Measurements from ENCODE around the gene SHOC1. TPM values are rescaled to one million over a fixed set of nuclear protein-coding genes. Genes with fewer than 3 reads are reported as not detected.

Gene SHOC1
- total RNA-seq, 1 experiment from 2014 or later, result 1.1 TPM

DNA sequence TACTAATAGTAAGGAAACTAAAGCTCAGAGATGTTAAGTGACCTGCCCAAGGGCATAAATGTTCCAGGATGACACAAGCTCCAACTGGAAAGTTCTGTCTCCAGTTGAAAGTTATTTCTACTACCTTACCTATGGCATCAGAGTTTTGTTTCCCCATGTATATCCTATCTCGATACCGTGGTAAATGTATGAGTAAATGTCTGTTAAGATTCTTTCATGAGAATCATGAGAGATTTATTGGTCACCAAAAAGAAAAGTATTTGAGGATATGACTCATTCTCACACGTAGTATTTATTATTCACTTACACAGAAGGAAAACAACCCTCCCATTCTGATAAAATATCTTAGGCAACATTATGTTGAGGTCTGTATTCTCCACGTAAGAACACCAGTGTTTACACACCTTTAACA is 11.1 kb upstream of the SHOC1 start:
- Histone ChIP-seq H3K4me3 (replicated peaks in 1 of 2; ENCODE audit: low read depth in 1 of 2, low read length in 2 of 2) (no peak overlapping the region), H3K36me3 (ENCODE audit: control insufficient read depth in 1 of 2, insufficient read depth in 2 of 2, low read length in 2 of 2) (no peaks in the 10 kb centered on the region), H3K79me2 (ENCODE audit: insufficient read depth, low read length) (no peaks in the 10 kb centered on the region), H3K27me3 (ENCODE audit: insufficient read depth, low read length) (no peaks in the 10 kb centered on the region), H3K4me2 (ENCODE audit: low read length) (peak overlapping the region; percentile 30), H3K4me1 (ENCODE audit: control insufficient read depth in 1 of 2, insufficient read depth in 2 of 2, low read length in 2 of 2) (peaks cover 0 to 17% of the 10 kb centered on the region in 2 experiments; a peak in 3 of 4 replicates), H3K9ac (ENCODE audit: low read length) (no peak overlapping the region), H2AFZ (ENCODE audit: low read depth, low read length, poor library complexity, severe bottlenecking) (no peak overlapping the region), H3K9me2 (ENCODE audit: insufficient read depth) (no peaks in the 10 kb centered on the region), H4K20me1 (ENCODE audit: insufficient read depth) (no peaks in the 10 kb centered on the region), H3K9me3 (ENCODE audit: control insufficient read depth in 1 of 2, insufficient read depth in 1 of 2, low read depth in 1 of 2, low read length in 2 of 2) (no peaks in the 10 kb centered on the region), H3K27ac (ENCODE audit: low read depth, low read length) (no peak overlapping the region)
- BruUV-seq (replicated peaks), result no TSS peak
- POLR2A ChIA-PET, result no interaction called here
- RAD21 ChIA-PET (ENCODE audit: low non-redundant PET in 1 of 2, low total read pairs in 2 of 2, uncharacterized antibody in 2 of 2, unreplicated experiment in 2 of 2), result no interaction called here
- DNase-seq (ENCODE audit: low read depth, low spot score), result peak; percentile 10
- intact Hi-C loops (cut with micrococcal nuclease), result no loop called here
- TF ChIP-seq CEBPB (IDR thresholded peaks at IDR 0.05; ENCODE audit: low read depth), result peak; percentile 30; the same call in 1 of the 2 replicates
- TF ChIP-seq CBX3 (IDR thresholded peaks at IDR 0.05; ENCODE audit: low read depth), result 0 out of 2 replicates have a peak, but pooled peaks have one; percentile 16
- peak; percentile 56; the same call in 1 of the 2 replicates for TF ChIP-seq FOSL1 (IDR thresholded peaks at IDR 0.05; ENCODE audit: low read depth)
- TF ChIP-seq ZFX (IDR thresholded peaks at IDR 0.05), result no peak
- TF ChIP-seq ELF1 (IDR thresholded peaks at IDR 0.05; ENCODE audit: borderline replicate concordance, low read depth), result no peak
- no peak for TF ChIP-seq POLR2A (IDR thresholded peaks at IDR 0.05; ENCODE audit: borderline replicate concordance, extremely low read depth, insufficient read depth, insufficient read length)
- TF ChIP-seq JUND (IDR thresholded peaks at IDR 0.05), result peak; percentile 46
- peak; percentile 24; the same call in 1 of the 2 replicates for TF ChIP-seq SP1 (IDR thresholded peaks at IDR 0.05; ENCODE audit: low read depth)
- ATAC-seq, result no peak
- CTCF ChIA-PET, result no interaction called here

DNA sequence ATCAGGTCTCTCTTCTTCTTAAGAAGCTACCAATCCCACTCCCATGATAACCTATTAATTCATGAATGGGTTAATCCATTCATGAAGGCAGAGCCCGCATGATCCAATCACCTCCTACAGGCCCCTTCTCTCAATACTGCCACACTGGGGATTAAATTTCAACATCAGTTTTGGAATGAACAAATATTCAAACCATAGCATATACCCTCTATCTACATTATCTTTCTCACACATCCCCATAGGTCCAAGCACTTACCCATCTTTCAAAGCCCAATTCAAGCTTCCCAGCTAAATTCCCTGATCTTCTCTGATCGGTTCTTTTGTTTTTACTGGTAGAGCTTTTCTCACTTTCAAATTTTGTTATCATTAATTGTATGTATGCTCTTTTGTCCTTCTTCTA is 10.5 kb upstream of the SHOC1 start:
- Histone ChIP-seq H3K4me3 (replicated peaks in 1 of 2; ENCODE audit: low read depth in 1 of 2, low read length in 2 of 2) (no peak overlapping the region), H3K9ac (ENCODE audit: low read length) (no peak overlapping the region), H3K9me3 (ENCODE audit: control insufficient read depth in 1 of 2, insufficient read depth in 1 of 2, low read depth in 1 of 2, low read length in 2 of 2) (no peaks in the 10 kb centered on the region), H2AFZ (ENCODE audit: low read depth, low read length, poor library complexity, severe bottlenecking) (no peak overlapping the region), H3K27ac (ENCODE audit: low read depth, low read length) (no peak overlapping the region), H3K4me1 (ENCODE audit: control insufficient read depth in 1 of 2, insufficient read depth in 2 of 2, low read length in 2 of 2) (peaks cover 0 to 17% of the 10 kb centered on the region in 2 experiments; a peak in 3 of 4 replicates), H3K9me2 (ENCODE audit: insufficient read depth) (no peaks in the 10 kb centered on the region), H3K27me3 (ENCODE audit: insufficient read depth, low read length) (no peaks in the 10 kb centered on the region), H3K79me2 (ENCODE audit: insufficient read depth, low read length) (no peaks in the 10 kb centered on the region), H3K4me2 (ENCODE audit: low read length) (no peak overlapping the region), H4K20me1 (ENCODE audit: insufficient read depth) (no peaks in the 10 kb centered on the region), H3K36me3 (ENCODE audit: control insufficient read depth in 1 of 2, insufficient read depth in 2 of 2, low read length in 2 of 2) (no peaks in the 10 kb centered on the region)
- no TSS peak for BruUV-seq (replicated peaks)
- no peak for ATAC-seq
- ChIA-PET POLR2A (no interaction called here), CTCF (no interaction called here), RAD21 (ENCODE audit: low non-redundant PET in 1 of 2, low total read pairs in 2 of 2, uncharacterized antibody in 2 of 2, unreplicated experiment in 2 of 2) (no interaction called here)
- intact Hi-C loops (cut with micrococcal nuclease), result no loop called here
- no peak for DNase-seq (ENCODE audit: low read depth, low spot score)
- TF ChIP-seq, protein P1, sequence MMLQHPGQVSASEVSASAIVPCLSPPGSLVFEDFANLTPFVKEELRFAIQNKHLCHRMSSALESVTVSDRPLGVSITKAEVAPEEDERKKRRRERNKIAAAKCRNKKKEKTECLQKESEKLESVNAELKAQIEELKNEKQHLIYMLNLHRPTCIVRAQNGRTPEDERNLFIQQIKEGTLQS (IDR thresholded peaks at IDR 0.05), result no peak
- TF ChIP-seq, protein P2, sequence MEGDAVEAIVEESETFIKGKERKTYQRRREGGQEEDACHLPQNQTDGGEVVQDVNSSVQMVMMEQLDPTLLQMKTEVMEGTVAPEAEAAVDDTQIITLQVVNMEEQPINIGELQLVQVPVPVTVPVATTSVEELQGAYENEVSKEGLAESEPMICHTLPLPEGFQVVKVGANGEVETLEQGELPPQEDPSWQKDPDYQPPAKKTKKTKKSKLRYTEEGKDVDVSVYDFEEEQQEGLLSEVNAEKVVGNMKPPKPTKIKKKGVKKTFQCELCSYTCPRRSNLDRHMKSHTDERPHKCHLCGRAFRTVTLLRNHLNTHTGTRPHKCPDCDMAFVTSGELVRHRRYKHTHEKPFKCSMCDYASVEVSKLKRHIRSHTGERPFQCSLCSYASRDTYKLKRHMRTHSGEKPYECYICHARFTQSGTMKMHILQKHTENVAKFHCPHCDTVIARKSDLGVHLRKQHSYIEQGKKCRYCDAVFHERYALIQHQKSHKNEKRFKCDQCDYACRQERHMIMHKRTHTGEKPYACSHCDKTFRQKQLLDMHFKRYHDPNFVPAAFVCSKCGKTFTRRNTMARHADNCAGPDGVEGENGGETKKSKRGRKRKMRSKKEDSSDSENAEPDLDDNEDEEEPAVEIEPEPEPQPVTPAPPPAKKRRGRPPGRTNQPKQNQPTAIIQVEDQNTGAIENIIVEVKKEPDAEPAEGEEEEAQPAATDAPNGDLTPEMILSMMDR (IDR thresholded peaks at IDR 0.05 in 2 of 3, conservative IDR thresholded peaks at IDR 0.05 in 1 of 3; ENCODE audit: borderline replicate concordance in 1 of 3, insufficient read depth in 1 of 3, low read depth in 2 of 3, low read length in 2 of 3), result no peak
- TF ChIP-seq EGR1 (IDR thresholded peaks at IDR 0.05; ENCODE audit: low read depth), result no peak
- no peak for TF ChIP-seq YY1 (IDR thresholded peaks at IDR 0.05; ENCODE audit: extremely low read depth, insufficient replicate concordance, low read depth, low read length)
- no peak for TF ChIP-seq CEBPB (IDR thresholded peaks at IDR 0.05; ENCODE audit: low read depth)
- TF ChIP-seq POLR2A (IDR thresholded peaks at IDR 0.05; ENCODE audit: borderline replicate concordance, extremely low read depth, insufficient read depth, insufficient read length), result no peak
- no peak for TF ChIP-seq ZNF274 (IDR thresholded peaks at IDR 0.05; ENCODE audit: low read depth, low read length)
- no peak for TF ChIP-seq RAD21 (IDR thresholded peaks at IDR 0.05; ENCODE audit: low read depth)
- TF ChIP-seq EZH2phosphoT487 (IDR thresholded peaks at IDR 0.05; ENCODE audit: borderline replicate concordance), result no peak
- TF ChIP-seq JUND (IDR thresholded peaks at IDR 0.05), result no peak
- TF ChIP-seq, protein P3, sequence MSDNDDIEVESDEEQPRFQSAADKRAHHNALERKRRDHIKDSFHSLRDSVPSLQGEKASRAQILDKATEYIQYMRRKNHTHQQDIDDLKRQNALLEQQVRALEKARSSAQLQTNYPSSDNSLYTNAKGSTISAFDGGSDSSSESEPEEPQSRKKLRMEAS (IDR thresholded peaks at IDR 0.05), result no peak
- TF ChIP-seq, protein P4, sequence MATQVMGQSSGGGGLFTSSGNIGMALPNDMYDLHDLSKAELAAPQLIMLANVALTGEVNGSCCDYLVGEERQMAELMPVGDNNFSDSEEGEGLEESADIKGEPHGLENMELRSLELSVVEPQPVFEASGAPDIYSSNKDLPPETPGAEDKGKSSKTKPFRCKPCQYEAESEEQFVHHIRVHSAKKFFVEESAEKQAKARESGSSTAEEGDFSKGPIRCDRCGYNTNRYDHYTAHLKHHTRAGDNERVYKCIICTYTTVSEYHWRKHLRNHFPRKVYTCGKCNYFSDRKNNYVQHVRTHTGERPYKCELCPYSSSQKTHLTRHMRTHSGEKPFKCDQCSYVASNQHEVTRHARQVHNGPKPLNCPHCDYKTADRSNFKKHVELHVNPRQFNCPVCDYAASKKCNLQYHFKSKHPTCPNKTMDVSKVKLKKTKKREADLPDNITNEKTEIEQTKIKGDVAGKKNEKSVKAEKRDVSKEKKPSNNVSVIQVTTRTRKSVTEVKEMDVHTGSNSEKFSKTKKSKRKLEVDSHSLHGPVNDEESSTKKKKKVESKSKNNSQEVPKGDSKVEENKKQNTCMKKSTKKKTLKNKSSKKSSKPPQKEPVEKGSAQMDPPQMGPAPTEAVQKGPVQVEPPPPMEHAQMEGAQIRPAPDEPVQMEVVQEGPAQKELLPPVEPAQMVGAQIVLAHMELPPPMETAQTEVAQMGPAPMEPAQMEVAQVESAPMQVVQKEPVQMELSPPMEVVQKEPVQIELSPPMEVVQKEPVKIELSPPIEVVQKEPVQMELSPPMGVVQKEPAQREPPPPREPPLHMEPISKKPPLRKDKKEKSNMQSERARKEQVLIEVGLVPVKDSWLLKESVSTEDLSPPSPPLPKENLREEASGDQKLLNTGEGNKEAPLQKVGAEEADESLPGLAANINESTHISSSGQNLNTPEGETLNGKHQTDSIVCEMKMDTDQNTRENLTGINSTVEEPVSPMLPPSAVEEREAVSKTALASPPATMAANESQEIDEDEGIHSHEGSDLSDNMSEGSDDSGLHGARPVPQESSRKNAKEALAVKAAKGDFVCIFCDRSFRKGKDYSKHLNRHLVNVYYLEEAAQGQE (IDR thresholded peaks at IDR 0.05; ENCODE audit: low read depth), result no peak
